HG02981 (cell line): ENCODE results near the gene MBLAC1.

Experiments
- ATAC-seq: cut with Tn5 transposase; IDR thresholded peaks from one replicate; pipeline ENCODE4 v1.9.1; 2021; ENCODE audit warnings: mild to moderate bottlenecking, moderate library complexity; ENCODE audit not compliant: unreplicated experiment

Gene MBLAC1

GRCh38 chr7:100152937-100153666 lies 26.3 kb downstream of the MBLAC1 start:
- no peak for ATAC-seq

- no peak for ATAC-seq
Observed at GRCh38 chr7:100153708-100154535, 27.2 kb downstream of the MBLAC1 start.

DNA sequence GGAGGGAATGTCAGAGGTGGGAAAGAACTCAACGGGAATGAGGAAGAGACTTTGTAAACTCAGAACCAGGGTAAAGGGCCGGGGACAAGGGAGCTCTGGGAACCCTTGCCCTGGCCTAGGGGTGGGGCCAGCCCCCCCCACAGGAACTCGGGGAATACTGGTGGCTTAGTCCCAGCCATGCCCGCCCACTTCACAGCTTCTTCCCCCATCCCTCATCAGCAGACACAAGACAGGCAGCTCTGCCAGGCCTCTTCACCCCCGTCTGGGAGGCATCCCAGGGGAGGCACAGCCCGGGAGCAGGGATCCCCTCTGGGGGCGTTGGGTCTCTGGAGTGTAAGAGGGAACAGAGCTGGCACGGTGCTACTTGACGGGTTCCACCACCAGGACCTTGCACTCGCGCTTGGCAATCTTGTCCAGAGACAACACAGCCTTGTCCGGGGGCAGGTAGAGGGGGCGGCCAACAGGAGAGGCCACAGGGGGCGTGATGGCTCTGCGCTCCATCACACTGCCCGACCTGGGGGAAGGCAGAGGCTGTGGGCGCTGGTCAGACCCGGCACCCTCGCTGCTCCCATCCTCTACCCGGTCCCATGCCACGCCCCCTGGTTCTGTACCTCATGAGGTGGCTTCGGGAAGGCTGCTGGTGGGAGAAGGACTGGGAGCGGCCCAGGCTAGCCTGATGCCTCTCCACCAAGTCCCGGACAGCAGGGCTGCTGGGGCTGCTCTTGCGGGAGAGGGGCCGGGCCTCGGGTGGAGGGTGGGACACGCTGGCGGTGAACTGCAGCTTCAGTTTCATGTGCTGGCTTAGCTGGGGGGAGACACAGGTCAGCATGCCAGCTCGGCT lies 28.1 kb downstream of the MBLAC1 start:
- ATAC-seq = no peak

DNA sequence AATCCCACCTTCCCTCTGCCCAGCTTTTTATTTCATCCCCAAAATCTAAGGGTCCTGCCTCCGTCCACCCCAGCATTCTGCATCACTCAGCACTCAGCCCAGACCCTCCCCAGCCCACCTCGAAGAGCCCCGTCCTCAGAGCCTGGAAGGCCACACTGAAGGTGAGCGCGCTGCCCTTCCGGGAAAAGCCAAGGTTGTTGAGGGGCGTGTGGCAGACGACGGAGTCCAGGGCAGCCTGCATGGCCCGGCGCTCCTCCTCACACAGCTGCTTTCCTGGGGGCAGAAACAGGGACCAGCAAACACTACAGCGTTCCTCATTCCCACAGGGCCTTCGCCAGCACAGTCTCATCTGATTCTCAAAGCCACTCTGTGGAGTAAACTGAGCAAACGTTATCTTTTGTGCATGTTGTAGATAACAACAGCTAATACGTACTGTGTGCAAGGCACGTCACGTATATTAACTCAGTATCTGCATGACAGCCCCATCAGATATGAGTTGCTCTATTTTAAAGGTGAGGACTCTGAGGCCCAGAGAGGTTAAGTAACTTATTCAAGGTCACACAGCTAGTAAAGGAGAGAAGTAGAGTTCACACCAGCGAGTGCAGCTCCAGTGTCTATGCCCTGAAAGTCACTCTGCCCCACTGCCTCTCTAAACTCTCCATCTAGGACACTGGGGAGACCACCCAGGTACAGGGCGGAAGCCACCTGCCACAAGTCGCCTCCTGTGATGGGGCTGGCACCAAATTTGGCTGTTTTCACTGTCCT lies 29.0 kb downstream of the MBLAC1 start:
- ATAC-seq = no peak

DNA sequence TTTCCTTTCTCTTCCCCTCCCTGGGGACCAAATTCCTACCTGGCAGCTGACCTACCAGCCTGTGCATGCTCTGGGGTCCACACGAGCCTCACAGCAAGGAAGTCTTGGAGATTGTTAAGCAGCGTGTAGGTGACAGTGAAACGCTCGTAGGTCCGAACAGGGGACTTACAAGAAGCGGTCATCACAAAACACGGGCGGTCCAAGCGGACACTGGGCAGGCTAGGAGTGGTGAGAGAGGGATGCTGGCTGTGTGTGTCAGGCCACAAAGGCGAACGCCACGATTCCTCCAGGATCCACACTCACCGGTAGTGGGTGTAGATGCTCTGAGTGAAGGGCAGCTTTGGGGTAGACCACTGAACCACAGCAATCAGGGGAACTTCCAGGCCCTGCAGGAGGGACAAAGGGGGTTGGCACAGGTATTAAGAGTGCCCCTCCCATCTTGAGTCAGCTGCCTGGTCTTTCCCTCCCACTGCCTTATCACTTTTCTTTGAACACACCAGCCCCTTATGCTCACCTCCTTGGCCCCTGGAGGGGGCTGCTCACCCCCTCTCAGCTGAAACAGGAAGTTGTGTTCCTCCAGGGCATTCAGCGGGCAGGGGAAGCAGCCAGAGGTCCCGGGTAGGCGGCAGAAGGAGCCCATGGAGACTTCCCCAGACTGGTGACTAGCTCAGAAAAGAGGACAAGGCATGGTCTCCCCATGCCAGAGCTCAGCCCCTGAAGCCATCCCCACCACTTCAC lies 29.7 kb downstream of the MBLAC1 start:
- no peak for ATAC-seq

DNA sequence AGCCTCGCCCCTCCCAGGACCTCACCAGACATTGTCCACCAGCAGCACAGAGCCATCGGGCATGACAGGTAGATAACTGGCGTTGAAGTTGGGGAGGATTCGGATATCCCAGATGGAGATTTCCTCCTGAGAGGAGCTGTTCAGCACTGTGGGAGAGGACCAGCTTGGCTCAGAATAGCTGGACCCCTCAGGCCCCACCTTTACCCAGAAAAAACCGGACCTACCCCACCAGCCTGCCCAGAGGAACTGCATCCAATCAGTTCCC lies 30.2 kb downstream of the MBLAC1 start:
- ATAC-seq = no peak

- no peak for ATAC-seq
Observed at GRCh38 chr7:100157334-100158228, 30.8 kb downstream of the MBLAC1 start.

GRCh38 chr7:100158229-100159098 lies 31.7 kb downstream of the MBLAC1 start, which contains the start of gene TRAPPC14:
Gene TRAPPC14 (minus strand): TSS chr7:100158723. CDS start chr7:100158499, 224 bp downstream.
- ATAC-seq = peak; percentile 79

- ATAC-seq = no peak
Observed at GRCh38 chr7:100159099-100159623, 32.4 kb downstream of the MBLAC1 start.

- no peak for ATAC-seq
Observed at GRCh38 chr7:100160067-100160466, 33.3 kb downstream of the MBLAC1 start.

- ATAC-seq = no peak
Observed at GRCh38 chr7:100163006-100163531, 36.3 kb downstream of the MBLAC1 start.

DNA sequence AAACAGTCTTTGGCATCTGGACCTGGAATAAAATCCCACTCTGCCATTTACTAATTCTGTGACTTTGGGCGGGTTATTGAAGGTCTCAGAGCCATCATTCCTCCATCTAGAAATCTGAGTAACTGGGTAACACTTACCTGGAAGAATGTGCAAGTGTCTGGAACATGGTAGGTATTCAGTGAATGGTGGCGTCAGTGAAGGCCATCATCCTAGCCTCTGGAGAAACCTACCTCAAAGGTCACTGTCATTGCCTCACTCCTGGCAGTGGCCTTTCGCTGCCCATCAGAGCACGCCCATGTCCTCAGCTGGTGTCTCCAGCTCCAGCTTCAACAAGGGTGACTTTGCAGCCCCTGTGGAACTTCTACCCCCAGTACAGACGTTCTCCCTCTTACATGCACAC lies 37.1 kb downstream of the MBLAC1 start:
- no peak for ATAC-seq

- ATAC-seq = no peak
Observed at GRCh38 chr7:100166317-100166940, 39.7 kb downstream of the MBLAC1 start.

DNA sequence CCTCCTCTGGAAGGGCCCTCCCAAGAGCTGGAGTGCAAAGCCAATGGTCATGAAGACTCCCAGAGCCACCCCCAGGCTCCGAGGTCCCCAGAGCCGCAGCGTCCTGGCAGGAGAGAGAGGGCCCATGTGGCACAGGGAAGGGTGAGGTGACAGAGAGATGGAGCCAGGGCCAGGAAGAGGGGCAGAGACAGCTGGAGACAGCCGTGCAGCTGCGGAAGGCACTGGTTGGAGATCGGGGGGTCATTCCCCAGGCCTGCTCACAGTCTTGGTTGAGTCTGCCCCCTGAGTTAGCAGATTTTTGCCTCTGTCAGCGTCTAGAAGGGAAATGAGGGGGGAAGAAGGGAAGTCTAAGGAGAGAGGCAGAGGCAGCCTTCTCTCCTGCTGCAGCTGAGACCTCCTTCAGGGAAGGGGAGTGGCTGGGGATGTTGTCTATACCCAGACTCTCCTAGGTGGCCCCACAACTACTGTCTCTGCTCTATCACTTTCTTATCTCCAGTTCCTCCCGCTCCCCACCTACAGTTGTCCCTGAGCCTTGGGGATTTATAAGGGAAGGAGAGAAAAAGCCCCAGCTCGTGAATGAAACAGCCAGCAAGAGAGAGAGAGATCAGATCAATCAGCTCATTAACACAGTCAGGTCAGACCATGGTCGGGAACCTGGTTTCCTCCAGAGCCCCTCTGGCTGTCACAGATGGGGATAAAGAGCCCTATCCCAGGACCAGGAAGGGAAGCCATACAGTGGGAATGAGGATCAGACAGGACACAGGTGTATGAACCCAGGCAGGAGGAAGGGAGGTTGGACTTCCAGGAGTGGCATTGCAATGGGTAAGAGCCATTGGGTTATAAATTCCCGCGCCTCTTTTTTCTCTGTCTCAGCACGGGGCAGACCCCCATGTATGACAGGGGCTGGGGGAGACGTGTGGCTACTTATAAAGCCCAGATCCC lies 40.5 kb downstream of the MBLAC1 start:
- ATAC-seq = no peak

- ATAC-seq = no peak
Observed at GRCh38 chr7:100167912-100168323, 41.2 kb downstream of the MBLAC1 start.
